Adrenal gland (tissue), 12 donors: ENCODE measurements around the gene CNPY2. TPM values are rescaled to one million over a fixed set of nuclear protein-coding genes. Genes with fewer than 3 reads are reported as not detected.
A peak's percentile ranks its signal among the peaks of the same experiment; 100 is the strongest.
"Not testable (repeated sequence)": the region's sequence is repeated elsewhere in the genome, so short reads cannot be mapped to it uniquely, and the experiment has no call there.

Experiments used
- DNase-seq, 7 donors: peaks; one replicate each; pipeline ENCODE4 v3.0.0-alpha.2; 2019 to 2020
- H3K27ac ChIP-seq, 5 donors: fragments of 200-600 bp; sonication (generic) in 4 of 5; 1 replicate in 3 of 5; 2 replicates in 2 of 5; pipeline versions ENCODE4 v1.5.1 to v1.8.0; 2016 to 2020; ENCODE audit warnings: mild to moderate bottlenecking in 1 of 5
- H3K27me3 ChIP-seq: fragments of 200-600 bp; 2 replicates; pipeline ENCODE4 v1.8.0; 2021
- H3K36me3 ChIP-seq, 2 donors: fragments of 200-600 bp; replicated peaks in 1 of 2; 1 replicate in 1 of 2; 2 replicates in 1 of 2; pipeline versions ENCODE4 v1.5.1 to v1.8.0; 2018 to 2022
- H3K4me1 ChIP-seq, 2 donors: fragments of 200-600 bp; replicated peaks in 1 of 2; 1 replicate in 1 of 2; 2 replicates in 1 of 2; pipeline versions ENCODE4 v1.5.1 to v1.8.0; 2018 to 2021
- H3K4me3 ChIP-seq, 4 donors: fragments of 200-600 bp; sonication (generic) in 3 of 4; one replicate each; pipeline ENCODE4 v1.5.1; 2016 to 2018
- H3K9me3 ChIP-seq, 3 donors: fragments of 200-600 bp; sonication (generic) in 1 of 3; replicated peaks in 1 of 3; 1 replicate in 2 of 3; 2 replicates in 1 of 3; pipeline versions ENCODE4 v1.5.1 to v1.8.0; 2016 to 2021
- POLR2A ChIP-seq, 2 donors: fragments of 450-650 bp; IDR thresholded peaks; one replicate each; pipeline ENCODE4 v1.6.1; 2017; ENCODE audit warnings: antibody characterized with exemption in 2 of 2, mild to moderate bottlenecking in 2 of 2, moderate library complexity in 1 of 2
- WGBS, 4 donors: extraction: QIAGEN DNeasy Blood & Tissue Kit in 2 of 4; methylation state at CpG; one replicate each; pipeline versions ENCODE4 v1.1.5 to v1.1.7; 2013 to 2017; 5-methylcytosine and 5-hydroxymethylcytosine counted together
- intact Hi-C, 2 donors: fragments of 100-400 bp; cut with DNase I; formaldehyde crosslinking; loops; one replicate each; pipeline versions ENCODE4 v1.14.1 to v1.15.0; 2022 to 2023
- polyA plus RNA-seq, 3 donors: library from polyadenylated mRNA; stranded (reverse); fragments of 200-250 nt in 2 of 3; fragments of 350-450 nt in 1 of 3; fragmentation: Illumina TruSeq in 1 of 3; extraction: RNeasy Lipid Tissue Mini Kit (QIAGEN cat#74804) in 1 of 3; gene quantifications; one replicate each; pipeline ENCODE4 v1.2.3, GENCODE V29; 2013 to 2014
- total RNA-seq, 9 donors: library from RNA; depleted of rRNA in 4 of 9; stranded (reverse); fragments of >200 nt in 4 of 9; fragments of 120-200 nt in 1 of 9; fragmentation: NEBNext Ultra II Directional in 1 of 9; extraction: Animal tissue kit (Norgen Biotek cat#: 25700) in 1 of 9; gene quantifications; one replicate each; pipeline versions ENCODE4 v1.1.0 to v1.2.4, GENCODE V29; 2013 to 2023
- TF ChIP-seq, protein P1 (sequence below), 6 experiments: fragments of 450-650 bp in 4 of 6; fragments of 200-600 bp in 2 of 6; sonication (generic) in 1 of 6; IDR thresholded peaks; 1 replicate in 5 of 6; 2 replicates in 1 of 6; pipeline versions ENCODE4 v1.5.1 to v1.8.0; 2016 to 2021; ENCODE audit warnings: antibody characterized with exemption in 6 of 6, mild to moderate bottlenecking in 2 of 6, moderate library complexity in 1 of 6
- donor health status: healthy with polysubstance abuse.
- donor health status: Bipolar disorder and iron deficiency.
- donor health status: DM: yes; HTN: yes; CAD: no.
- donor health status: DM: no; HTN: no; CAD: no.
- donor health status: DM: no; HTN: no; CAD: no.
- donor health status: DM: yes; HTN: yes; CAD: no.

The CNPY2 gene
- total and polyA plus RNA-seq, 12 donors = 103 to 192 (median 149) TPM

DNA sequence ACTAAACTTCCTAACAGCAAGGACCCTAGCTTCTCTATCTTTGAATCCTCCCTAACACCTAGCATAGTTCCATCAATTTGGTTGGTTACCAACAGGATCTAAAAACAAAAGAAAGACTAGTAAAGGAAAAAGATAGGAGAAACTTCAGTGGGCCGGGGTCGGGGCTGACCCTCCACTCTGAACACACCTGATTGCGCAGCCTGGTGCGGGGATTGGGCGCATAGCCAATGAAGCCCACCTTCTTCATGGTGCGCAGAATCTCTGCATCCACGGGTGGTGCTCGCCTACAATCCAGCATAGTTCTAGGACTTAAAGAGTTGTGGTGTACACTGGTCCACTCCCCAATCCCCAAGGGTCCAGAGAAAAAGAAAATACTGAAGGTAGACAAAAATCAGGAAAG lies 10.3 kb upstream of the CNPY2 start:
- no peaks in the 10 kb centered on the region for H3K9me3 ChIP-seq
- intact Hi-C loops = loop anchor here in 1 of 2 donors (10.0 kb wide), 1 partner anchor 139 kb away; the partner anchor contains the start of gene SPRYD4
- H3K36me3 ChIP-seq = peaks cover 0 to 63% of the 10 kb centered on the region in 2 donors

DNA sequence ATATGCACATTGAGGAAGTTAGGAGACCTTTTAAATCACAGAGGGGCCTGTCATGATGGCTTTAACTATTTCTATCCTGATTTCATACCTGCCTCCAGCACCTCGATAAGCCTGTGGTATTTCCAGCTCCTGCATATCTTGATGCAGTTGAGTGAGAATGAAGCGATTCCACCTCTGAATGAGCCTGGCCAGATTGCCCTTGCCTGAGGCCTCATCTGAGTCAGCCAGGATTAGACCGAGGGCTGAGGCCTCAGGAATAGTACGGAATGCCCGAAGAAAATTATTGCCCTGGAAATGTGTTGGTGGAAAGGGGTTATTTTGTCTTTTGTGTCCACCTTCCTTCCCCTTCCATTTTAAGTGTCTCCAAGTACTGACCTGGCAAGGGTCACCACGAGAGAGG lies 8.4 kb upstream of the CNPY2 start:
- Histone ChIP-seq H3K36me3 (peaks cover 0 to 69% of the 10 kb centered on the region in 2 donors), H3K27me3 (no peaks in the 10 kb centered on the region), H3K4me3 (no peak overlapping the region), H3K4me1 (no peaks in the 10 kb centered on the region), H3K27ac (no peak overlapping the region), H3K9me3 (no peaks in the 10 kb centered on the region)
- intact Hi-C loops = loop anchor here in 1 of 2 donors (10.0 kb wide), 1 partner anchor 141 kb away; the partner anchor contains the start of gene SPRYD4
- TF ChIP-seq POLR2A (IDR thresholded peaks at IDR 0.05) = no peak
- TF ChIP-seq, protein P1, sequence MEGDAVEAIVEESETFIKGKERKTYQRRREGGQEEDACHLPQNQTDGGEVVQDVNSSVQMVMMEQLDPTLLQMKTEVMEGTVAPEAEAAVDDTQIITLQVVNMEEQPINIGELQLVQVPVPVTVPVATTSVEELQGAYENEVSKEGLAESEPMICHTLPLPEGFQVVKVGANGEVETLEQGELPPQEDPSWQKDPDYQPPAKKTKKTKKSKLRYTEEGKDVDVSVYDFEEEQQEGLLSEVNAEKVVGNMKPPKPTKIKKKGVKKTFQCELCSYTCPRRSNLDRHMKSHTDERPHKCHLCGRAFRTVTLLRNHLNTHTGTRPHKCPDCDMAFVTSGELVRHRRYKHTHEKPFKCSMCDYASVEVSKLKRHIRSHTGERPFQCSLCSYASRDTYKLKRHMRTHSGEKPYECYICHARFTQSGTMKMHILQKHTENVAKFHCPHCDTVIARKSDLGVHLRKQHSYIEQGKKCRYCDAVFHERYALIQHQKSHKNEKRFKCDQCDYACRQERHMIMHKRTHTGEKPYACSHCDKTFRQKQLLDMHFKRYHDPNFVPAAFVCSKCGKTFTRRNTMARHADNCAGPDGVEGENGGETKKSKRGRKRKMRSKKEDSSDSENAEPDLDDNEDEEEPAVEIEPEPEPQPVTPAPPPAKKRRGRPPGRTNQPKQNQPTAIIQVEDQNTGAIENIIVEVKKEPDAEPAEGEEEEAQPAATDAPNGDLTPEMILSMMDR (IDR thresholded peaks at IDR 0.05) = no peak
- 91 to 92% (median 92%) methylated on average over 6 of the region's 6 CpGs for WGBS, 4 donors
- DNase-seq = no peak

More for the DNA sequence above, 10.3 kb upstream of the CNPY2 start:
- TF ChIP-seq, protein P1 (IDR thresholded peaks at IDR 0.05) = no peak
- no peak for TF ChIP-seq POLR2A (IDR thresholded peaks at IDR 0.05)
- Histone ChIP-seq H3K4me3 (no peak overlapping the region), H3K27ac (no peak overlapping the region), H3K4me1 (no peaks in the 10 kb centered on the region), H3K27me3 (no peaks in the 10 kb centered on the region)
- DNase-seq = no peak
- WGBS, 4 donors = 95 to 98% (median 95%) methylated on average over 8 of the region's 8 CpGs

DNA sequence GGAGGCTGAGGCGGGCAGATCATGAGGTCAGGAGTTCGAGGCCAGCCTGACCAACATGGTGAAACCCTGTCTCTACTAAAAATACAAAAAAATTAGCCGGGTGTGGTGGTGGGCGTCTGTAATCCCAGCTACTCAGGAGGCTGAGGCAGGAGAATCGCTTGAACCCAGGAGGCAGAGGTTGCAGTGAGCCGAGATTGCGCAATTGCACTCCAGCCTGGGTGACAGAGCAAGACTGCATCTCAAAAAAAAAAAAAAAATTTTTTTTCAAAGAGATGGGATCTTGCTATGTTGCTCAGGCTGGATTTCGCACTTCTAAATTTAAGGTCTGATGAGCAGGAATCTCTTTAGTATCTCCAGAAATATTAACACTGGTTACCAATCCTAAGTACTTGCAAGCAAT lies 5.8 kb upstream of the CNPY2 start:
- not testable (repeated sequence) for H3K9me3 ChIP-seq, H3K4me1 ChIP-seq, DNase-seq, H3K4me3 ChIP-seq, H3K27me3 ChIP-seq
- peak overlapping the region in 2 of 5 donors; percentile 12 to 49 for H3K27ac ChIP-seq
- H3K36me3 ChIP-seq = peaks cover 0 to 63% of the 10 kb centered on the region in 2 donors
- 83 to 95% (median 93%) methylated on average over 8 of the region's 8 CpGs for WGBS, 4 donors
- intact Hi-C loops = loop anchor here in 1 of 2 donors (10.0 kb wide), 1 partner anchor 143 kb away; the partner anchor contains the start of gene SPRYD4

DNA sequence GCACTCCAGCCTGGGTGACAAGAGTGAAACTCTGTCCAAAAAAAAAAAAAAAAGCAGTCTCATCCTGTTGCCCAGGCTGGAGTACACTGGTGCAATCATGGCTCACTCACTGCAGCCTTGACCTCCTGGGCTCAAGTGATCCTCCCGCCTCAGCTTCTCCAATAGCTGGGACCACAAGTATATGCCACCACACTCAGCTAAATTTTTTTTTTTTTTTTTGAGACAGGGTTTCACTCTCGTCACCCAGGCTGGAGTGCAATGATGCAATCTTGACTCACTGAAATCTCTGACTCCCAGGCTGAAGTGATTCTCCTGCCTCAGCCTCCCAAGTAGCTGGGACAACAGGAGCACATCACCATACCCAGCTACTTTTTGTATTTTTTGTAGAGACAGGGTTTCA lies 5.2 kb upstream of the CNPY2 start:
- DNase-seq = peak; percentile 26 to 86 (median 79)
- peaks cover 0 to 6% of the 10 kb centered on the region in 2 donors for H3K4me1 ChIP-seq
- H3K27ac ChIP-seq = peak overlapping the region in 3 of 5 donors; percentile 36 to 68 (median 49)
- H3K4me3 ChIP-seq = no peak overlapping the region
- TF ChIP-seq, protein P1 (IDR thresholded peaks at IDR 0.05) = no peak
- no peak for TF ChIP-seq POLR2A (IDR thresholded peaks at IDR 0.05)
- no peaks in the 10 kb centered on the region for H3K9me3 ChIP-seq
- 30 to 47% (median 34%) methylated on average over 2 of the region's 2 CpGs for WGBS, 4 donors
- no peaks in the 10 kb centered on the region for H3K27me3 ChIP-seq
- intact Hi-C loops = loop anchor here in 1 of 2 donors (10.0 kb wide), 1 partner anchor 144 kb away; the partner anchor contains the start of gene SPRYD4
- H3K36me3 ChIP-seq = peaks cover 0 to 57% of the 10 kb centered on the region in 2 donors

DNA sequence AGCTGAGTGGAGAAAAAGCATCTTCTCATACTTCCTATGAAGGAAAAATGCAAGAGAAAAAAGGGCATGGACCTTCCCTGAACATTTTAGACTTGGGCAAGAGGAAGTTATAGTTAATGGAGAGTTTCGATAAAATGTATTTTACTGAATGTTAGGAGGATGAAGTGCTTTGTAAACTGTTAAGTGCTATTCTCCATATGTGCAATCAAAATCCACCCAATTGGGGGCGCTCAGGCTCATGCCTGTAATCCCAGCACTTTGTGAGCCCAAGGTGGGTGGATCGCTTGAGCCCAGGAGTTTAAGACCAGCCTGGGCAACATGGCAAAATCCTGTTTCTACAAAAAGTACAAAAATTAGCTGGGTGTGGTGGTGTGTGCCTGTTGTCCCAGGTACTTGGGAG lies 1.9 kb upstream of the CNPY2 start:
- Histone ChIP-seq H3K27ac (no peak overlapping the region), H3K36me3 (peaks cover 0 to 36% of the 10 kb centered on the region in 2 donors), H3K4me3 (no peak overlapping the region), H3K4me1 (peaks cover 7 to 15% of the 10 kb centered on the region in 2 donors), H3K27me3 (no peaks in the 10 kb centered on the region), H3K9me3 (no peaks in the 10 kb centered on the region)
- intact Hi-C loops = no loop called here
- no peak for TF ChIP-seq POLR2A (IDR thresholded peaks at IDR 0.05)
- TF ChIP-seq, protein P1 (IDR thresholded peaks at IDR 0.05) = no peak
- no peak for DNase-seq
- WGBS, 4 donors = 94 to 98% (median 95%) methylated on average over 3 of the region's 3 CpGs
